A673 (cell line): Measurements from ENCODE around the gene BMP2K.

ENCODE experiments used
- EZH2 ChIP-seq: fragments of 200-600 bp; sonication (generic); IDR thresholded peaks from 2 replicates; pipeline ENCODE4 v1.6.1; 2017; ENCODE audit warnings: borderline replicate concordance, low read depth, mild to moderate bottlenecking, mixed read lengths, antibody characterized with exemption, low read length; ENCODE audit not compliant: poor library complexity, severe bottlenecking
- TF ChIP-seq, protein P1 (sequence below): fragments of 300-800, 200-600 bp; sonication (generic); conservative IDR thresholded peaks from 2 replicates; pipeline ENCODE4 v1.5.1; 2017; ENCODE audit warnings: low read depth, mild to moderate bottlenecking, antibody characterized with exemption, low read length, moderate library complexity, mixed read lengths

DNA sequence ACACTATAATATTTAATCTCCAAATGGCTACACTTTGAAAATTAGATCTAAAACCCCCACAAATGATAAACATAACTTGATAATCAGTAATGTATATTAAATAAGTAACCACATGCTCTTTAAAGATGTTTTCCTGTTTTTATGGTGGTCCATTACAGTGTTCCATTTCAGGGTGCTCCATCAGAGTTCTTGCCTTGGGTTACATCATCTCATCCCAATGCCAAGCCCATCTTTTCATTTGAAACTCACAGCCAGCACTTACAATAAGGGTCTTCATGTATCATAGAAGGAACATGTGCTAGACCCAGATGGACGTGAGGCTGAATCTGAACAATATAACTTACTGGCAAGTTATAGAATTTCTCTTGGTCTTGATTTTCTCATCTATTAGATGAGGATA, 173.6 kb downstream of the BMP2K start:
- TF ChIP-seq, protein P1, sequence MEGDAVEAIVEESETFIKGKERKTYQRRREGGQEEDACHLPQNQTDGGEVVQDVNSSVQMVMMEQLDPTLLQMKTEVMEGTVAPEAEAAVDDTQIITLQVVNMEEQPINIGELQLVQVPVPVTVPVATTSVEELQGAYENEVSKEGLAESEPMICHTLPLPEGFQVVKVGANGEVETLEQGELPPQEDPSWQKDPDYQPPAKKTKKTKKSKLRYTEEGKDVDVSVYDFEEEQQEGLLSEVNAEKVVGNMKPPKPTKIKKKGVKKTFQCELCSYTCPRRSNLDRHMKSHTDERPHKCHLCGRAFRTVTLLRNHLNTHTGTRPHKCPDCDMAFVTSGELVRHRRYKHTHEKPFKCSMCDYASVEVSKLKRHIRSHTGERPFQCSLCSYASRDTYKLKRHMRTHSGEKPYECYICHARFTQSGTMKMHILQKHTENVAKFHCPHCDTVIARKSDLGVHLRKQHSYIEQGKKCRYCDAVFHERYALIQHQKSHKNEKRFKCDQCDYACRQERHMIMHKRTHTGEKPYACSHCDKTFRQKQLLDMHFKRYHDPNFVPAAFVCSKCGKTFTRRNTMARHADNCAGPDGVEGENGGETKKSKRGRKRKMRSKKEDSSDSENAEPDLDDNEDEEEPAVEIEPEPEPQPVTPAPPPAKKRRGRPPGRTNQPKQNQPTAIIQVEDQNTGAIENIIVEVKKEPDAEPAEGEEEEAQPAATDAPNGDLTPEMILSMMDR = no peak
- no peak for TF ChIP-seq EZH2
